Testis (tissue), 2 donors: ENCODE results near the gene RAMAC.

Experiments
- POLR2A ChIP-seq: fragments of 450-650 bp; IDR thresholded peaks from one replicate; pipeline ENCODE4 v1.6.1; 2017; ENCODE audit warnings: antibody characterized with exemption, mild to moderate bottlenecking, moderate library complexity
- TF ChIP-seq, protein P1 (sequence below), 3 experiments: fragments of 450-650 bp in 2 of 3; fragments of 200-600 bp in 1 of 3; sonication (generic) in 1 of 3; IDR thresholded peaks; one replicate each; pipeline ENCODE4 v1.5.1; 2016 to 2019; ENCODE audit warnings: antibody characterized with exemption in 3 of 3, mild to moderate bottlenecking in 2 of 3, moderate library complexity in 1 of 3

DNA sequence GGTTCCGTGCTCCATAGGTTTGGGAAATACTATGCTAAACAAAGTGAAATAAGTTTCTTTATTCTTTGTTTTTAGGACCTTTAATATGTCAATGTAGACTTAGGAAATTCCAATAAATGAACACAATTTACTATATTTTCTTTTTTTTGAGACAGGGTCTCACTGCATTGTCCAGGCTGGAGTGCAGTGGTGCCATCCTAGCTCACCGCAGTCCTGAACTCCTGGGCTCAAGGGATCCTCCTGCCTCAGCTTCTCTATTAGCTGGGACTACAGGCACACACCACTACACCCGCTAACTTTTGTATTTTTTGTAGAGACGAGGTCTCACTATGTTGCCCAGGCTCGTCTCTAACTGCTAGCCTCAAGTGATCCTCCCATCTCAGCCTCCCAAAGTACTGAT lies 21.1 kb upstream of the RAMAC start:
- TF ChIP-seq, protein P1, sequence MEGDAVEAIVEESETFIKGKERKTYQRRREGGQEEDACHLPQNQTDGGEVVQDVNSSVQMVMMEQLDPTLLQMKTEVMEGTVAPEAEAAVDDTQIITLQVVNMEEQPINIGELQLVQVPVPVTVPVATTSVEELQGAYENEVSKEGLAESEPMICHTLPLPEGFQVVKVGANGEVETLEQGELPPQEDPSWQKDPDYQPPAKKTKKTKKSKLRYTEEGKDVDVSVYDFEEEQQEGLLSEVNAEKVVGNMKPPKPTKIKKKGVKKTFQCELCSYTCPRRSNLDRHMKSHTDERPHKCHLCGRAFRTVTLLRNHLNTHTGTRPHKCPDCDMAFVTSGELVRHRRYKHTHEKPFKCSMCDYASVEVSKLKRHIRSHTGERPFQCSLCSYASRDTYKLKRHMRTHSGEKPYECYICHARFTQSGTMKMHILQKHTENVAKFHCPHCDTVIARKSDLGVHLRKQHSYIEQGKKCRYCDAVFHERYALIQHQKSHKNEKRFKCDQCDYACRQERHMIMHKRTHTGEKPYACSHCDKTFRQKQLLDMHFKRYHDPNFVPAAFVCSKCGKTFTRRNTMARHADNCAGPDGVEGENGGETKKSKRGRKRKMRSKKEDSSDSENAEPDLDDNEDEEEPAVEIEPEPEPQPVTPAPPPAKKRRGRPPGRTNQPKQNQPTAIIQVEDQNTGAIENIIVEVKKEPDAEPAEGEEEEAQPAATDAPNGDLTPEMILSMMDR (IDR thresholded peaks at IDR 0.05) = no peak
- TF ChIP-seq POLR2A = no peak
